Neural cell (in vitro differentiated cells): ENCODE results near the gene RNASEH2C.
"Not testable (repeated sequence)": the region's sequence is repeated elsewhere in the genome, so short reads cannot be mapped to it uniquely, and the experiment has no call there.

ENCODE experiments used
- CTCF ChIP-seq: fragments of 450-650 bp; IDR thresholded peaks from 2 replicates; pipeline ENCODE4 v1.5.1; 2014; ENCODE audit warnings: antibody characterized with exemption, mild to moderate bottlenecking, moderate library complexity; ENCODE audit not compliant: poor library complexity, severe bottlenecking
- EP300 ChIP-seq: fragments of 450-650 bp; conservative IDR thresholded peaks from 2 replicates; pipeline ENCODE4 v1.6.1; 2014; ENCODE audit warnings: antibody characterized with exemption, mild to moderate bottlenecking, moderate library complexity; ENCODE audit not compliant: poor library complexity, severe bottlenecking
- POLR2AphosphoS5 ChIP-seq: IDR thresholded peaks from 2 replicates; pipeline ENCODE4 v1.6.1; 2012
- REST ChIP-seq: IDR thresholded peaks from 2 replicates; pipeline ENCODE4 v1.6.1; 2012; ENCODE audit warnings: borderline replicate concordance

- not testable (repeated sequence) for TF ChIP-seq CTCF, REST, POLR2AphosphoS5, EP300
Observed at GRCh38 chr11:65707002-65707401, 13.6 kb downstream of the RNASEH2C start.
